HepG2 (cell line): Measurements from ENCODE around the gene NUDT3. TPM values are rescaled to one million over a fixed set of nuclear protein-coding genes. Genes with fewer than 3 reads are reported as not detected.
A peak's percentile ranks its signal among the peaks of the same experiment; 100 is the strongest.

Source experiments
- AGO1 ChIP-seq: fragments of 200-400 bp; formaldehyde crosslinking; IDR thresholded peaks from 2 replicates; pipeline ENCODE4 v1.6.1; 2017; ENCODE audit warnings: mild to moderate bottlenecking, low read depth, low read length, moderate library complexity; ENCODE audit not compliant: poor library complexity, severe bottlenecking
- BRD4 ChIP-seq: sonication (generic); formaldehyde crosslinking; IDR thresholded peaks from 2 replicates; pipeline ENCODE4 v1.4.0; 2020; ENCODE audit warnings: missing genetic modification reagents
- DMTF1 ChIP-seq: sonication (generic); formaldehyde crosslinking; IDR thresholded peaks from 2 replicates; pipeline ENCODE4 v1.4.0; 2020; ENCODE audit warnings: mild to moderate bottlenecking, missing genetic modification reagents
- HNF4A ChIP-seq: sonication (generic); formaldehyde crosslinking; IDR thresholded peaks from 2 replicates; pipeline ENCODE4 v1.4.0; 2020; ENCODE audit warnings: missing genetic modification reagents
- NCOR1 ChIP-seq: fragments of 200-600 bp; sonication (generic); IDR thresholded peaks from 2 replicates; pipeline ENCODE4 v1.7.0; 2017; ENCODE audit warnings: antibody characterized with exemption, low read length, borderline replicate concordance
- PREB ChIP-seq: sonication (generic); formaldehyde crosslinking; IDR thresholded peaks from 2 replicates; pipeline ENCODE4 v1.4.0; 2020; ENCODE audit warnings: missing genetic modification reagents
- SMAD1 ChIP-seq: sonication (generic); formaldehyde crosslinking; IDR thresholded peaks from 2 replicates; pipeline ENCODE4 v1.4.0; 2020; ENCODE audit warnings: missing genetic modification reagents, low read depth, mild to moderate bottlenecking, borderline replicate concordance
- TERF1 ChIP-seq: sonication (generic); formaldehyde crosslinking; IDR thresholded peaks from 2 replicates; pipeline ENCODE4 v1.8.0; 2022; ENCODE audit warnings: mild to moderate bottlenecking, missing genetic modification reagents, moderate library complexity
- ZBTB34 ChIP-seq: sonication (generic); formaldehyde crosslinking; IDR thresholded peaks from 2 replicates; pipeline ENCODE4 v1.8.0; 2022; ENCODE audit warnings: mild to moderate bottlenecking, missing genetic modification reagents
- ZBTB43 ChIP-seq: sonication (generic); formaldehyde crosslinking; conservative IDR thresholded peaks from 2 replicates; pipeline ENCODE4 v1.4.0; 2020; ENCODE audit warnings: missing genetic modification reagents
- ZMYM3 ChIP-seq: sonication (generic); formaldehyde crosslinking; IDR thresholded peaks from 2 replicates; pipeline ENCODE4 v1.5.1; 2020; ENCODE audit warnings: mild to moderate bottlenecking, missing genetic modification reagents
- ZNF12 ChIP-seq: sonication (generic); formaldehyde crosslinking; IDR thresholded peaks from 2 replicates; pipeline ENCODE4 v1.5.0; 2020; ENCODE audit warnings: missing genetic modification reagents
- ZNF253 ChIP-seq: sonication (generic); formaldehyde crosslinking; IDR thresholded peaks from 2 replicates; pipeline ENCODE4 v1.8.0; 2022; ENCODE audit warnings: mild to moderate bottlenecking, missing genetic modification reagents, borderline replicate concordance
- ZNF446 ChIP-seq: sonication (generic); formaldehyde crosslinking; IDR thresholded peaks from 2 replicates; pipeline ENCODE4 v1.5.0; 2020; ENCODE audit warnings: mild to moderate bottlenecking, missing genetic modification reagents
- ZNF784 ChIP-seq: sonication (generic); formaldehyde crosslinking; IDR thresholded peaks from 2 replicates; pipeline ENCODE4 v1.5.1; 2020; ENCODE audit warnings: missing genetic modification reagents, mild to moderate bottlenecking, borderline replicate concordance
- ZXDC ChIP-seq: sonication (generic); formaldehyde crosslinking; IDR thresholded peaks from 2 replicates; pipeline ENCODE4 v1.5.0; 2020; ENCODE audit warnings: mild to moderate bottlenecking, missing genetic modification reagents
- polyA plus RNA-seq, 8 experiments: library from polyadenylated mRNA; depleted of rRNA in 3 of 8; stranded (reverse) in 7 of 8; unstranded in 1 of 8; fragments of >200 nt; fragmentation: Illumina TruSeq in 4 of 8; extraction: Trizol in 4 of 8; gene quantifications; 2 replicates each; pipeline versions ENCODE4 v1.2.1 to v1.2.3, GENCODE V29; 2011 to 2016; ENCODE audit warnings: low read depth in 4 of 8, missing spikeins in 1 of 8, mixed read lengths in 1 of 8; ENCODE audit not compliant: insufficient read depth in 1 of 8
- total RNA-seq, 5 experiments: library from RNA; depleted of rRNA; stranded (reverse); fragments of >200 nt; fragmentation: Illumina TruSeq; extraction: Trizol; gene quantifications; 2 replicates each; pipeline ENCODE4 v1.2.3, GENCODE V29; 2016; ENCODE audit warnings: low read depth in 1 of 5

Gene NUDT3
- total and polyA plus RNA-seq, 2 of the 13 experiments (the other 11 are each of a cell fraction or from before 2014, with no cell fraction given): 20.2 to 20.6 TPM

GRCh38 chr6:34248727-34249468 is 143.6 kb downstream of the NUDT3 start, which contains the start of gene SMIM29 (continued):
- TF ChIP-seq SMAD1 (CRISPR knock-in tag): peak; percentile 26; the same call in 1 of the 2 replicates
- TF ChIP-seq ZNF784: peak; percentile 72; the same call in 1 of the 2 replicates
- 0 out of 2 replicates have a peak, but pooled peaks have one; percentile 14 for TF ChIP-seq ZNF253 (CRISPR knock-in tag)
- TF ChIP-seq TERF1: no peak
- TF ChIP-seq HNF4A (CRISPR knock-in tag): no peak; the same call in none of the 2 replicates
- no peak for TF ChIP-seq ZBTB34 (CRISPR knock-in tag)
- TF ChIP-seq DMTF1: no peak
- TF ChIP-seq PREB: no peak
- peak; percentile 28; the same call in 1 of the 2 replicates for TF ChIP-seq NCOR1
- TF ChIP-seq BRD4 (CRISPR knock-in tag): no peak; the same call in 1 of the 2 replicates
- TF ChIP-seq ZMYM3: peak; percentile 10; the same call in 1 of the 2 replicates
- no peak; the same call in 1 of the 2 replicates for TF ChIP-seq ZXDC (CRISPR knock-in tag)
- TF ChIP-seq ZNF446 (CRISPR knock-in tag): no peak
- TF ChIP-seq ZNF12 (CRISPR knock-in tag): 0 out of 2 replicates have a peak, but pooled peaks have one; percentile 57
- TF ChIP-seq AGO1: peak; percentile 88
- no peak for TF ChIP-seq ZBTB43 (CRISPR knock-in tag)
